ENCODE measurements around the gene VASH2.

GRCh38 chr1:212962509-212962908 lies 12.2 kb downstream of the VASH2 start:
- no peak for TF ChIP-seq JUND (IDR thresholded peaks at IDR 0.05; ENCODE audit: low read length)
- TF ChIP-seq GABPA (IDR thresholded peaks at IDR 0.05; ENCODE audit: borderline replicate concordance, insufficient read depth, low read length), result no peak
- TF ChIP-seq POLR2AphosphoS5 (IDR thresholded peaks at IDR 0.05; ENCODE audit: low read depth, low read length), result no peak
- no peak for TF ChIP-seq POLR2A (IDR thresholded peaks at IDR 0.05; ENCODE audit: control extremely low read depth in 1 of 2, low read depth in 2 of 2, low read length in 2 of 2)
- TF ChIP-seq CTCF (IDR thresholded peaks at IDR 0.05; ENCODE audit: control extremely low read depth in 1 of 3, insufficient read depth in 1 of 3, low read depth in 1 of 3, low read length in 3 of 3), result no peak
- no peak for TF ChIP-seq ATF3 (IDR thresholded peaks at IDR 0.05; ENCODE audit: insufficient read depth, low read depth, low read length)
